HG03066 (cell line): ENCODE results near the gene MGLL.

Experiments
- ATAC-seq: cut with Tn5 transposase; IDR thresholded peaks from one replicate; pipeline ENCODE4 v1.9.1; 2021; ENCODE audit warnings: low read depth; ENCODE audit not compliant: unreplicated experiment

The MGLL gene

GRCh38 chr3:127835993-127836882 is 13.9 kb upstream of the MGLL start:
- peak; percentile 88 for ATAC-seq

- ATAC-seq: peak; percentile 6
Measured at GRCh38 chr3:127834771-127835170, 12.5 kb upstream of the MGLL start.

GRCh38 chr3:127833281-127834032 is 11.1 kb upstream of the MGLL start:
- ATAC-seq: no peak

- ATAC-seq: no peak
Measured at GRCh38 chr3:127831723-127832172, 9.4 kb upstream of the MGLL start.

GRCh38 chr3:127829537-127829936 is 7.2 kb upstream of the MGLL start:
- ATAC-seq: no peak

GRCh38 chr3:127827808-127828207 is 5.5 kb upstream of the MGLL start:
- ATAC-seq: no peak

- no peak for ATAC-seq
Measured at GRCh38 chr3:127825756-127826155, 3.4 kb upstream of the MGLL start.

- ATAC-seq: no peak
Measured at GRCh38 chr3:127824151-127824825, 2.0 kb upstream of the MGLL start.

GRCh38 chr3:127823426-127823857 is 1.1 kb upstream of the MGLL start:
- no peak for ATAC-seq

- ATAC-seq: no peak
Measured at GRCh38 chr3:127822682-127823425, 539 bp upstream of the MGLL start.

GRCh38 chr3:127821394-127821793 is 921 bp downstream of the MGLL start:
- no peak for ATAC-seq

- ATAC-seq: no peak
Measured at GRCh38 chr3:127820826-127821313, 1.4 kb downstream of the MGLL start.

- ATAC-seq: no peak
Measured at GRCh38 chr3:127820221-127820825, 2.0 kb downstream of the MGLL start.

GRCh38 chr3:127819656-127820055 is 2.7 kb downstream of the MGLL start:
- ATAC-seq: no peak

- ATAC-seq: no peak
Measured at GRCh38 chr3:127819086-127819485, 3.2 kb downstream of the MGLL start.

- ATAC-seq: no peak
Measured at GRCh38 chr3:127817406-127817841, 4.9 kb downstream of the MGLL start.

- no peak for ATAC-seq
Measured at GRCh38 chr3:127816783-127817405, 5.4 kb downstream of the MGLL start.

- ATAC-seq: no peak
Measured at GRCh38 chr3:127815641-127816605, 6.4 kb downstream of the MGLL start.
